ENCODE data around the gene ZFHX3.

ZFHX3 gene

GRCh38 chr16:72971370-72971769 lies 76.6 kb downstream of the ZFHX3 start:
- DNase-seq, result no peak

GRCh38 chr16:72970656-72971055 lies 77.3 kb downstream of the ZFHX3 start:
- DNase-seq, result no peak

- DNase-seq, result no peak
Observed at GRCh38 chr16:72969812-72970211, 78.1 kb downstream of the ZFHX3 start.

GRCh38 chr16:72969146-72969545 lies 78.8 kb downstream of the ZFHX3 start:
- no peak for DNase-seq

GRCh38 chr16:72967941-72968340 lies 80.0 kb downstream of the ZFHX3 start:
- DNase-seq, result no peak

- DNase-seq, result no peak
Observed at GRCh38 chr16:72963533-72964315, 84.2 kb downstream of the ZFHX3 start.

GRCh38 chr16:72962347-72962746 lies 85.6 kb downstream of the ZFHX3 start:
- DNase-seq, result no peak

- no peak for DNase-seq
Observed at GRCh38 chr16:72961863-72962262, 86.1 kb downstream of the ZFHX3 start.

- DNase-seq, result peak; percentile 61
Observed at GRCh38 chr16:72961115-72961832, 86.7 kb downstream of the ZFHX3 start.

GRCh38 chr16:72960101-72960500 lies 87.8 kb downstream of the ZFHX3 start:
- DNase-seq, result no peak

- DNase-seq, result no peak
Observed at GRCh38 chr16:72959301-72959996, 88.5 kb downstream of the ZFHX3 start.

GRCh38 chr16:72958522-72959076 lies 89.3 kb downstream of the ZFHX3 start:
- DNase-seq, result no peak

GRCh38 chr16:72957303-72958277 lies 90.3 kb downstream of the ZFHX3 start:
- no peak for DNase-seq

- DNase-seq, result no peak
Observed at GRCh38 chr16:72956124-72957064, 91.5 kb downstream of the ZFHX3 start.

GRCh38 chr16:72952811-72953271 lies 95.1 kb downstream of the ZFHX3 start:
- DNase-seq, result no peak

- no peak for DNase-seq
Observed at GRCh38 chr16:72952404-72952803, 95.5 kb downstream of the ZFHX3 start.

GRCh38 chr16:72951916-72952315 lies 96.0 kb downstream of the ZFHX3 start:
- DNase-seq, result no peak

GRCh38 chr16:72950669-72951068 lies 97.3 kb downstream of the ZFHX3 start:
- DNase-seq, result no peak

GRCh38 chr16:72948238-72948829 lies 99.6 kb downstream of the ZFHX3 start:
- DNase-seq, result no peak

All from NCI-H1417 treated with DMSO at 0.1 percent for 48 hours (cell line).